Activated naive CD8-positive, alpha-beta T cell treated with anti-CD3 and anti-CD28 coated beads, Interleukin-2, amount 50 U/mL, for 16 hours (primary cell): Measurements from ENCODE around the gene KLC1.

Experiments
- DNase-seq: peaks from one replicate; pipeline ENCODE4 v3.0.0-alpha.2; 2020; ENCODE audit warnings: low read depth, low spot score

KLC1 gene

GRCh38 chr14:103659631-103660030 lies 30.6 kb downstream of the KLC1 start:
- DNase-seq = no peak

GRCh38 chr14:103662029-103662428 lies 33.0 kb downstream of the KLC1 start:
- DNase-seq = no peak

GRCh38 chr14:103662591-103662990 lies 33.6 kb downstream of the KLC1 start:
- DNase-seq = no peak

GRCh38 chr14:103663506-103663905 lies 34.5 kb downstream of the KLC1 start:
- DNase-seq = no peak

GRCh38 chr14:103667671-103668070 lies 38.7 kb downstream of the KLC1 start:
- no peak for DNase-seq

- no peak for DNase-seq
These were observed 39.1 kb downstream of the KLC1 start for GRCh38 chr14:103668117-103668516.

GRCh38 chr14:103669370-103669769 lies 40.4 kb downstream of the KLC1 start:
- DNase-seq = no peak

- DNase-seq = no peak
These were observed 42.9 kb downstream of the KLC1 start for GRCh38 chr14:103671911-103672310.

- DNase-seq = no peak
These were observed 46.9 kb downstream of the KLC1 start for GRCh38 chr14:103675957-103676356.

GRCh38 chr14:103676881-103677675 lies 48.1 kb downstream of the KLC1 start:
- no peak for DNase-seq

- DNase-seq = peak; percentile 13
These were observed 50.3 kb downstream of the KLC1 start for GRCh38 chr14:103679351-103679750.

- no peak for DNase-seq
These were observed 51.6 kb downstream of the KLC1 start for GRCh38 chr14:103680491-103681231.

- no peak for DNase-seq
These were observed 54.1 kb downstream of the KLC1 start for GRCh38 chr14:103683139-103683538.

GRCh38 chr14:103684471-103684870 lies 55.5 kb downstream of the KLC1 start:
- DNase-seq = no peak

GRCh38 chr14:103684871-103685270 lies 55.9 kb downstream of the KLC1 start:
- DNase-seq = no peak

- DNase-seq = no peak
These were observed 56.5 kb downstream of the KLC1 start for GRCh38 chr14:103685276-103686211.

- DNase-seq = no peak
These were observed 57.9 kb downstream of the KLC1 start for GRCh38 chr14:103686831-103687485.

- DNase-seq = no peak
These were observed 58.7 kb downstream of the KLC1 start for GRCh38 chr14:103687712-103688111.

GRCh38 chr14:103688441-103688840 lies 59.4 kb downstream of the KLC1 start:
- no peak for DNase-seq

GRCh38 chr14:103688906-103689902 lies 60.2 kb downstream of the KLC1 start:
- no peak for DNase-seq
